GM12874 (cell line): Measurements from ENCODE around the gene SUMO2.

Experiments used
- TF ChIP-seq, protein P1 (sequence below): IDR thresholded peaks from 2 replicates; pipeline ENCODE4 v1.5.1; 2011; ENCODE audit warnings: low read depth, mild to moderate bottlenecking, control low read depth, low read length, moderate library complexity; ENCODE audit not compliant: insufficient read depth

Gene SUMO2

DNA sequence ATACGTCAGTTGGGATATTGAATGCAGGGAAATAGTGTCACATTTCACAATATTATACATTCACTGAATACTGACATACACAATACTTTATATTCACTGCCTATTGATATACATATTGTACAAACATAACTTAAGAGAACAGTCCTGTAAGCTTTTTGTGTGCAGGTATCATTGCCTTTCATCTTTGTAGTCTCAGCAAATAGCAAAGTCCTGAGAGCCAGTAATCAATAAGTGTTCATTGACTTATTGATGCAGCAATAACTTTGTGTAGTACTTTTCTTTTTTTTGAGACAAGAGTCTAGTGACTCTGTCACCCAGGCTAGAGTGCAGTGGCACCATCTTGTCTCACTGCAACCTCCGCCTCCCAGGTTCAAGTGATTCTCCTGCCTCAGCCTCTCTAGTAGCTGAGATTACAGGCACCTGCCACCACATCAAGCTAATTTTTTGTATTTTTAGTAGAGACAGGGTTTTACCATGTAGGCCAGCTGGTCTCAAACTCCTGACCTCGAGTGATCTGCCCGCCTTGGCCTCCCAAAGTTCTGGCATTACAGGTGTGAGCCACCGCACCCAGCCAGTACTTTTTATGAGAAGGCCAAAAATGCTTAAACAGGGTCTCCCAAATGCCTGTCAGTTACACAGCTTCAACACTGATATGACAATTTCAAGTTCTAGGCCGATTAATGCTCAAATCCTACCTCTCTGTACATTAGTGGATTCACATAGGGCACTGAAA, 17.3 kb upstream of the SUMO2 start:
- TF ChIP-seq, protein P1, sequence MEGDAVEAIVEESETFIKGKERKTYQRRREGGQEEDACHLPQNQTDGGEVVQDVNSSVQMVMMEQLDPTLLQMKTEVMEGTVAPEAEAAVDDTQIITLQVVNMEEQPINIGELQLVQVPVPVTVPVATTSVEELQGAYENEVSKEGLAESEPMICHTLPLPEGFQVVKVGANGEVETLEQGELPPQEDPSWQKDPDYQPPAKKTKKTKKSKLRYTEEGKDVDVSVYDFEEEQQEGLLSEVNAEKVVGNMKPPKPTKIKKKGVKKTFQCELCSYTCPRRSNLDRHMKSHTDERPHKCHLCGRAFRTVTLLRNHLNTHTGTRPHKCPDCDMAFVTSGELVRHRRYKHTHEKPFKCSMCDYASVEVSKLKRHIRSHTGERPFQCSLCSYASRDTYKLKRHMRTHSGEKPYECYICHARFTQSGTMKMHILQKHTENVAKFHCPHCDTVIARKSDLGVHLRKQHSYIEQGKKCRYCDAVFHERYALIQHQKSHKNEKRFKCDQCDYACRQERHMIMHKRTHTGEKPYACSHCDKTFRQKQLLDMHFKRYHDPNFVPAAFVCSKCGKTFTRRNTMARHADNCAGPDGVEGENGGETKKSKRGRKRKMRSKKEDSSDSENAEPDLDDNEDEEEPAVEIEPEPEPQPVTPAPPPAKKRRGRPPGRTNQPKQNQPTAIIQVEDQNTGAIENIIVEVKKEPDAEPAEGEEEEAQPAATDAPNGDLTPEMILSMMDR = no peak

DNA sequence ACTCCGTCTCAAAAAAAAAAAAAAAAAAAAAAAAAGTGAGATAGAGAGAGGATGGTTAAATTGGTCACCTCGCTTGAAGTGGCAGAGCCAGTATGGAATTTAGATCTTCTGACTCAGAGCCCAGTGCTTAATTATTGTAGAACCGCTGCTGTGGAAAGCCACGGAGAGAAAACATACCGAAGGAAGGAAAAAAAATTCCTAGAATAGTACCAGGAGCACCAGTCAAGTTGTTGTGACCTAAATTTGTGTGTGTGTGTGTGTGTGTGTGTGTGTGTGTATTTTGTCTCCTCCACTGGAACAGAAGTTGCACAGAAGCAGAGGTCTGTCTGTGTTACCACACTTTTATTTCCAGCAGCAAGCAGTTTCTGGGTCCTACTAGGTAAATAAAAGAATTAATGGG, 12.1 kb upstream of the SUMO2 start:
- TF ChIP-seq, protein P1 = no peak

DNA sequence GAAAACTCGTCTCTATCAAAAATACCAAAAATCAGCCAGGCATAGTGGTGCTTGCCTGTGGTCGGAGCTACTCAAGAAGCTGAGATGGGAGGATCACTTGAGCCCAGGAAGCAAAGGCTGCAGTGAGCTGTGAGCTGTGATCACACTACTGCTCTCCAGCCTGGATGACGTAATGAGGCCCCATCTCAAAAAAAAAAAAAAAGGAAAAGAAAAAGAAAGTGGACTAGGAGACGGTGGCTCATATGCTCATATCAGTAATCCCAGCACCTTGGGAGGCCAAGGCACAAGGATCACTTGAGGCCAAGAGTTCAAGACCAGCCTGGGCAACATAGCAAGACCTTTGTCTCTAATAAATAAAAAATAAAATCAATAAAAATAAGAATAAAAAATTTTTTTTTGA, 8.8 kb upstream of the SUMO2 start:
- TF ChIP-seq, protein P1 = no peak

DNA sequence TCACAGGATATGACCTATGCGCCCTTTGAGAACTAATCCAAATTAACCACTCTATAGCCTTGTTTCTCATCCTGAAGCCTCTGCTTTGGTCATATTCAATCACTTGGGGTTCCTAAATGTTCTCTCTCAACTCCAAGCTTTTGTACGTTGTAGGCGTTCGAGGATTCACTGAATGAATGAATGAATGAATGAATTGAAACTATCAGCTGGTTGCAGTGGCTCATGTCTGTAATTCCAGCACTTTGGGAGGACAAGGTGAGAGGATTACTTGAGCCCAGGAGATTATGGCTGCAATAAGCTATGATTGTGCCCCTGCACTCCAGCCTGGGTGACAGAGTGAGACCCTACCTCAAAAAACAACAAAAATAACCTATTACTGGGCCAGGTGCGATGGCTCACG, 5.9 kb upstream of the SUMO2 start:
- TF ChIP-seq, protein P1 = no peak

DNA sequence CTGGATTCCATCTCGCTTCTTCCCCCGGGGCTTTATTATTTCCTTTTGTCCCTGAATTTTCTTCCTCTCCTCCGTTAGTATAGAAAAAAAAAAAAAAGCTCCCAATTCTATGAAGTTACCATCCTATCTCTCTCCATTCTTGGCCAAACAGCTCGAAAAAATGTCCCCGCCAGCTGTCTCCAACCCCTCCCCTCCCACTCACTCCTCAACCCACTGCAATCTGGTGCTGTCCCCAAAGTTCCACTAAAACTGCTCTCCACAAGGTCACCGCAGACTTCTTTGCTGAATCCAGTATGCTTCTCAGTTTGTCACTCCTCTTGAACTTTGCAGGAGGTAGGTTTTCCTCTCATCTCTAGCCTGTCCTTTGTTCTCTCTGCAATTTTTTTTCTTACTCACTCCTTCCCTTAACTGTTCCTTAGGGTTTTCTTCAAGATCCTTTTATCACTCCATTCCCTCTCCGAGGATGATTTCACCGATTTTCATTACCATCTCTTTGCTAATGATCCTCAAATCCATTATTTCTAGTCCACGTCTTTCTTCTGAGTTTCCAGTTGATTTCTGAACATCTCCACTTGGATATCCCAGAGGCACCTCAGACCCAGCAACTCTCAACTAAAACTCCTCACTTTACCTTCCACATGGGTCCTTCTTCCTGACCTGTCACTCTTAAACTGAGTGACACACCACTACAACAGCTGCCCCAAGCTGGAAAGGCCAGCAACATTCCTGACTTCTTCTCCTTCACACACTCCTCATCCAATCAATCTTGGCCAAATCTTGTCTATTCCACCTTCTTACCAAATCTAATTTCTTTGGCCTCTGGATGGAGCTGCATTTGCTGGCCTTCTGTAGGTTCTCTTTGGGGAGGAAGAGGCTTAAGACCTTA, 1.5 kb upstream of the SUMO2 start:
- TF ChIP-seq, protein P1 = no peak

DNA sequence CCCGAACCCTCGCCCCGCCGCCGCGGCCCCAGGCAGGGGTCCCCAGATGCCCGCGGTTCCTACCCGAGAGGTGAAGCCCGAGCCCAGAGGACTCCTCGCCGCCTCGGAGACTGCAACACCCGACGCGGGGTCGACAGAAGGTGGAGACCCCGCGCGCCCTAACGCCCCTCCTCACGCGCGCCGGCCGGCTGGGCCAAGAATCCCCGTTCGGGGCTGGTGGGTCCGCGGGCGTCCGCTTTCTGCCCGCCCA, 515 bp downstream of the SUMO2 start:
- TF ChIP-seq, protein P1 = no peak; the same call in 1 of the 2 replicates

DNA sequence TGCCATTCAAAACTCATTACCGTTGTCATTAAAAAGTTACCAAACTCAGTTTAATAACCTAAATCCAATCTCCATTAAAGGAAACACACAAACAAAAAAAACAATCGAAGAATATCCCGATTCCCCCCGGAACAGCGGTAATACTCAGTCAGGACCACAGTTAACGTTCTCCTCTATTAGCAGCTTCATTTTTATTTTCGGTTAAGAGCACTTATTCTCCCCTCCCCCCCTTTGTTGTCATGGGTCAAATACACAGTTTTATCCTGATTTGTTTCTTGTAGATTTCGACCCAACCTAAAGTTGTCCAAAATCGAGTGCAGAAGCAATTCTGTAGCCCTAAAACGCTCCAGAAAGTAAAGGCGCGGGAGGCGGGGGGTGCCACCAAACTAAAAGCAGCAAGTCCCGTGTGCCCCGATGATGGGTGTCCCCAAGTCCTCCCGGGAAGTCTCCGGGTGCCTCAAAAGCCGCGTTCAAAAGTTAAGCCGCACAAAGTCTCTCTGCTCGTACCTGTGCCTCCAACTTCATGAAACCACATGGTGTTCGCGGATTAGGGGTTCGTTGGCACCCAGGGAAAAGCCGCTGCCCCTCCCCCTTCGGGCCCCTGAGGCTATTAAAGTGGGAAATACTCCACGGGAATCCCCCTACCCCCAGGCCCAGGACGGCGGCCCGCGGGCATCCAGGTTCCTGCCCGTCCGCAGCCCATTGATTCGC, 996 bp downstream of the SUMO2 start:
- TF ChIP-seq, protein P1 = no peak
